GM19043 (cell line): ENCODE results near the gene ARSA.
"Not testable (repeated sequence)": the region's sequence is repeated elsewhere in the genome, so short reads cannot be mapped to it uniquely, and the experiment has no call there.

Experiments
- ATAC-seq: cut with Tn5 transposase; IDR thresholded peaks from one replicate; pipeline ENCODE4 v1.9.1; 2021; ENCODE audit warnings: low read depth; ENCODE audit not compliant: unreplicated experiment

The ARSA gene

DNA sequence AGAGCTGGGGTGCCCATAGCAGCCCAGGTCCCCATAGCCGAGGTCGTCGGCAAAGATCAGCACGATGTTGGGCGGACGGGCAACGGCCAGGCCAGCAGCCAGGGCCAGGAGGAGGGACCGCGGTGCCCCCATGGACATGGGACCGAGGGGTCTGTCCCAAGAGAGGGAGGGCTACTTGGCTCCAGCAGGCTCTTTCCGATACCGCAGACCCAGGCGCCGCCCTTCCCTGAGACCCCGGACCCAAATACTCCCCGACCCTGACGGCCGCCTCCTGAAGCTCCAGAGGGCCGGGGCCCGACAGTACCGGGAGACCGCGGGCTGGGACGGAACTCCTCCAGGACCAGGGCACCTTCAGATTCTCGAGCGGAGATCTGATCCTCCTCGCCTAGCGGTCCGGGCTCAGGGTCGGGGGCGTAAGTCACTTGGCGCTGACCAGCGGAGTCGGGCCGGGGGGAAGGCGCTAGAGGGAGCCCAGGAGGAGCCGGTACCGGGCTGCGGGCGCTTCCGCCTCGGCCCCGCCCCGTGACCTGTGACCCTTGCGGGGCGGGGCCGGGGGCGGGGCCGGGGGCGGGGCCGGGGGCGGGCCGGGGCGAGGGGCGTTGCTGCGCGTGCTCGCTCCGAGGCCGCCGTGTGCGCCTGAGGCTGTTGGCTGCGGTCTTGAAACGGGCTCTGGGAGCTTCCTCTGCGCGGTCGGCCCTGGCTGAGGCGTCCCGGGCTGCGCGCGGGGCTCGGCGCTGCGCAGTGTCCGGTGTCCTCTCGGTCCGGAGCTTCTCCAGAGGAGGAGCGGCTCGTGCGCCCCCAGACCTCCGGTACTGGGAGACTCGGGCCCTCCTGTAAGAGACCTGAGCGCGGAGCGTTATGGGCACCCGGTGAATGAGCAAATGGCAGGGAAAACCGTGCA lies at the start of gene ARSA:
Gene ARSA (minus strand): TSS at position 511 of the 901 bp plus-strand sequence. CDS start 373 bp downstream, at position 138.
- peak; percentile 53 for ATAC-seq

DNA sequence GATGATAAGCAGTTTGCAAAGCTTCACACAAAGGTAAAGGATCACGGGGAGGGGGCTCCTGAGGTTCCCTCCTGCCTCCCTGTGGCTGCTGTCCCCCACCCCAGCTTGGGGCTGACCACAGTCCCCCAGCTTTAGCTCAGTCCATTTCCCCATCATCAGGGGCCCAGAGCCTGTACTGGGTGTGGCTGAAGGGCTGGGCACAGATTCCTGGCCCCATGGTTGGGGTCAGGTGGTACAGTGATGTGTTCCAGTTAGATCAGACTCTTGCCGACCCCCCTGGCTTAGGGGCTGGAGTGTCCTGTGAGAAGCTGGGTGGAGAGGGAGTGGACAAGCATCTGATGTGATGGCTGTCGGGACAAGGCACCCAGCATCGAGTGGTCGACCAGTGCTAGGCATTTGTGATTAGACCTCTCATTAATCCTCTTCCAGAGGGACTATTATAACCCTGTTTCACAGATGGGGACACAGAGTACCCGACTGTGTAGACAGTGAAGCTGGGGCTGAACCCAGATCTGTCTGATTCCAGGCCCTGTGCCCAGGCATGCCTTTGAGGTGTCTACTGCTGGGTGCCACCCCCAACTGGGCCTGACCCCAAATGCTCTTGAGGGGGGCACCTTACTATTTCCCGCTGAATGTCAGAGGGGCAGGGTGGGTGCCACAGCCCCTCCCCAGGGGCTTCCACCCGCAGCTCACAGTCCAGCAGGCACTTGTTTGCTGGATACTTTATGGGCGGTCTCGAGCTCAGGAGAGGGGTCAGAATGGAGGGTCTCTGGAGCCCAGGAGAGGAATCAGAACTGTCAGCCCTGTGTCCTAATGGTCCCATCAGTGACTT lies 48.9 kb upstream of the ARSA start:
- no peak for ATAC-seq

DNA sequence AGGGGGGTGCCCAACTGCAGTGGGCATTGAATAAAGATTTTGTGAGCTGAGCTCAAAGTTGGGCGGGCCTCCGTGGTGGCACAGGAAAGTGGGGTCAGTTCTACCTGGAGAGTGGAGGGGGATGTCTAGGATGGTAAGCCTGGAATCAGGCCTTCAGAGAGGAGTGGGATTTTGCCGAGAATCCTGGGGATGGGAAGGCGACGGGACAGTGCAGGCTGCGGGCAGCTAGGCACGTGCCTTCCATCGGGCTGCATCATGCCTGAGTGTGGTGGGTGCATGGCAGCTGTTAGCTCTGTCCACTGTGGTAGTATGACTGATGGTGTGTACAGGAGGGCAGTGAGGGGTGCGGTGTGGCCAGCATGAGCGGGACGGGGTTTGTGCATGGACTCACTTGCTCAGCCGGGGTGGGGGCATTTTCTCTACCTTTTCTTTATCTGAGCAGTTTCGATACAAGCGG lies 48.3 kb upstream of the ARSA start:
- ATAC-seq = no peak

DNA sequence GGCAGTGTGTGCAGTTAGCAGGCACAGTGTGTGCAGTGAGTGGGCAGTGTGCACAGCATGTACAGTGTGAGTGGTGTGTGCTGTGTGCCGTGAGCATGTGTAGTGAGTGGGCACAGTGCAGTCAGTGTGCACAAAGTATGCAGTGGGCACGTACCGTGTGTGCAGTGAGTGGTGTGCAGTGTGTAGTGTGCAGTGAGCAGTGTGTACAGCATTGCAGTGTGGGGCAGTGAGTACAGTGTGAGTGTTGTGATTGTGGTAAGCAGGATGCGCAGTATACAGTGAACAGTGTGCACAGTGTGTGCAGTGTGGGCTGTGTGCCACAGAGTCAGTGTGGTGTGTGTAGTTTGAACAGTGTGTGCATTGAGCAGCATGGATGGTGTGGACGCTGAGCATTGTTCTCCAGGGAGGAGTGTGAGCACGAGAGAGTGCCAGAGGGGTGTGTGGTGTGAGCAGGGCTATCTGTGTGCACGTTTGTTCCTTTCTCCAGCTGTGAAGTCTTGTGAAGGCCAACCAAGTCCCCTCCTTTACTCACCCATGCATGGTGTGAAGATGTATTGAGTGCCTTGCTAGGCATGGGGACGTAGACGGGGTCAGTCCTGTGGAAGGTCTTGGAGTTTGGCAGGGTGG lies 47.7 kb upstream of the ARSA start:
- no peak for ATAC-seq

DNA sequence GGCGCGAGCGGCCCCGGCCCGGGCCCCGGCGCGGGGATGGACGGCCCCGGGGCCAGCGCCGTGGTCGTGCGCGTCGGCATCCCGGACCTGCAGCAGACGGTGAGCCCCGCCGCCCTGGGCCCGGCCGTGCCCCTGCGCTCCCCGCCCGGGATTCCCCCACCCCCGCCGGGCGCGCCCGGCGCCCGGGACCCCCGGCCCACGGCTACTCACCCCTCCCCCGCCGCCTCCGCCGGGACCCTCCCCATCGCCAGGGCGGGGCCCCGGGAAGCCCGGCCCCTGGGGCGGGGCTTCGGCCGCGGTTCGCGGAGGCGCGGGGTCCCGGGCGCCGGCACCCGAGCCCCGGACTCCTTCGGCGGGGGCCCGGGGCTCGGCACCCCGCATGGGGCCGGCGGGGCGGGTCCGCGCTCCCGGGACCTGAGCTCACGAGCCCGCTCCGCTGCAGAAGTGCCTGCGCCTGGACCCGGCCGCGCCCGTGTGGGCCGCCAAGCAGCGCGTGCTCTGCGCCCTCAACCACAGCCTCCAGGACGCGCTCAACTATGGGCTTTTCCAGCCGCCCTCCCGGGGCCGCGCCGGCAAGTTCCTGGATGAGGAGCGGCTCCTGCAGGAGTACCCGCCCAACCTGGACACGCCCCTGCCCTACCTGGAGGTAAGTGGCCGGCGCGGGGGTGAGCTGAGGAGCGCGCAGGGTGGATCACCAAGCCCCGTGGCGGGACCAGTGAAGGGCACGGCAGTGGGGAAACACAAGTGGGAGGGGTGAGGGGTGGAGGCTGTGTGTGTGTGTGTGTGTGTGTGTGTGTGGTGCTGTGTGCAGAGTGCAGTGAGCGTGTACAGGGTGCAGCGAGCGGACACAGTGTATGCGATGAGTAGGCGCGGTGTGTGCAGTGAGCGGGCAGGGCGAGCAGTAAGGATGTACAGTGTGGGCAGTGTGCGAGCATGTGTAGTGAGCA lies 46.9 kb upstream of the ARSA start:
- ATAC-seq = no peak

DNA sequence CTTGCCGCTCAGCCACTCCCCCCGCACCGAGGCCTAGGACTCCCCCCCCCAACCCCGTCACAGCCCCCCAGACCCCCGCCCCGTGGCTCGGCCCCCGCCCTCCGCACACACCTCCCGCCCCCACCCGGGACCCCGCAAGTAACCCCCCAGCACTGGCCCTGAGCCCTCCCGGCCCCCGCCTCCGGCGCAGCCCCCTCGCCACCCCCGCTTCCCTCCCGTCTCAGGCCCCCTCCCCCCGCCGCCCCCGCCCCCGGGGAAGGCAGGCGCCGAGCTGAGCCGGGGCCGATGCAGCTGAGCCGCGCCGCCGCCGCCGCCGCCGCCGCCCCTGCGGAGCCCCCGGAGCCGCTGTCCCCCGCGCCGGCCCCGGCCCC lies 46.2 kb upstream of the ARSA start:
- no peak for ATAC-seq

DNA sequence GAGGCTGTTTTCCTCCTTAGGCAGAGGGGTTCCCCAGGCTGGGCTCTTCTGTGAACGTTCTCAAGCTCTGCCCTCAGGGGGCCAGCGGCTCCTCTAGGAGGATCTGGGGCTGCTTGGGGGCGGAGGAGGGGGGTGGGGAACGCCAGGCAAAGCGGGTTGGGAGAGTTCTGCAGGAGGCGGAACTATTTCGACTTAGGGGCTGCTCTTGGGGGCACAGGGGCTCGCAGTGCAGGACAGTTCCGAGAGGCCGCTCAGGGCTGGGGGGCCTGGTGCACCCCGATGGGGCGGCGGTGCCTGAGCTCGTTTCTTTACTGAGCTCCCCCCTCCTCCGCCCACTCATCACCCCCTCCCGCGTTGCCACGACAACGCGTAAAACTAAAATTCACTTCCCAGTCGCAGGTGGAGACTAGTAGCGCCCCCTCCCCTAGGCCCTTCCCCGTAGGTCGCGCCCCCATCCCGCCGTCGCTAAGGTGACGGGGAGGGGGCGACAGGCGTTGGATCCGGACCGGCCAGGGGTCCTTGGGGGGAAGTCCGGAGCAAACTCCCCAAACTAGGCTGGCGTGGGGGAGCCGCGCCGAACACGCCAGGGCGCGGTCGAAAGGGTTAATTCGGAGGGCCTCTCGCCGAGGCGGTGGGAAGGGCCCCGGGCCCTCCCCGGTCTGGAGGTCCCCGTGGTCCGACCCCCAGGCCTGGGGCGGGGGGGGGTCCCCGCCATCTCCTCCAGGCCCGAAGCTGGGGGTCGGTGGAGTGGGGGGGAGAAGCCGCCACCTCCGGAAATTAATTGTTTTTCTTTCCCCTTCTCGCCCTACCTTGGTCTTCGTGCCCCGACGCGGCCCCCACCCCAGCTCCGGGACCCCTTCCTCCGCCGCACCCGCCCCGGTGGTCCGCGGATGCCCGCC lies 45.5 kb upstream of the ARSA start:
- no peak for ATAC-seq

DNA sequence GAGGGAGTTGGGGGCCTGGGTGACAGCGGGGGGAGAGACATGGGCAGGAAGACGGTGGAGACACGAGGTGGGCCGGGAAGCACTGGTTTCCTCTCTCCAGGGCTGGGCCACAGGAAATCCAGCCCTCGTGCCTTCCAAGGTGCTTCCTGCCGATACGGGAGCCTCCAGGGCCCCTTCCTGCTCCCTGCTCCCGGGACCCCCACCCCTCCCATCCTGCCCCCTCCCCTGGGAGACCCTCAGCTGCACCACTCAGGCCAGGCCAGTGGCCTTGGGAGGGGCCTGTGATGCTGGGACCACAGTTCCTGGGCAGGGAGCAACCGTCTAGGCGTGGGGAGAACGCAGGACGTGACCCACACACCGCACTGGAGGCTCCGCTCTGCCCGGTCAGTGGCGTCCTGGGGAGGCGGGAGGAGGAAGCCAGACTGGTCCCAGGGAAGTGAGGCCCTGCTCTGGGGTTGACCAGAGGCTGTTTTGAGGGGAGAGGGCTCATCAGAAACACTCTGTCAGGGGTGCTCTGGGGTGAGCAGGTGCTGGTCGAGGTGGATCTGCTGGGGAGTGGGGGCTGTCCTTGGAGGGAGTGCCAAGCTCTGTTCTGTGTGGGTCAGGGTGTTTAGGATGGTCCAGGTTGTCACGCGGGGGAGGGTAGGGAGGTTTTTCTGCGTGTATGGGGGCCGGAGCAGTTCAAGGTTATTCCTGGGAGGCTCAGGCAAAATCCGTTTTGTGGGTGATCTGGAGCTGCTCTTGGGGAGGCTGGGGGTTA lies 44.7 kb upstream of the ARSA start, which contains the start of gene SHANK3:
Gene SHANK3 (plus strand): TSS at position 353 of the 760 bp plus-strand sequence.
- no peak for ATAC-seq

DNA sequence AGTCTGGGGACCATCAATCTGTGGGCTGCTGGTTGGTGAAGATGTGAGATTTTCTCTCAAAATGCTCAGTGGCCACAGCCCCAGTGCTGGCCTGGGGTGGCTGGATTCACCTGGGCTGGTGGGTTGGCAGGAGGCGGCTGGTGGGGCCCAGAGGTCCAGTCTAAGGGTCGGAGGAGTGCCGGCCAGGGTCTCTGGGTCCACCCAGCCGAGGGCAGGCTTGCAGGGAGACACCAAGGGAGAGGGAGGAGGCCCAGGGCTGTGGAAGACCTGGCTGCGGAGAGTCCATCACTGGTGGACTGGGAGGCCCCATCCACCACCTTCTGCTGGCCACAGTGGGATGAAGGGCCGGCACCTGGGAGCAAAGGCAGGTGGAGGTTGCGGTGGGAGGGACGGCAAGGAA lies 44.1 kb upstream of the ARSA start:
- no peak for ATAC-seq

DNA sequence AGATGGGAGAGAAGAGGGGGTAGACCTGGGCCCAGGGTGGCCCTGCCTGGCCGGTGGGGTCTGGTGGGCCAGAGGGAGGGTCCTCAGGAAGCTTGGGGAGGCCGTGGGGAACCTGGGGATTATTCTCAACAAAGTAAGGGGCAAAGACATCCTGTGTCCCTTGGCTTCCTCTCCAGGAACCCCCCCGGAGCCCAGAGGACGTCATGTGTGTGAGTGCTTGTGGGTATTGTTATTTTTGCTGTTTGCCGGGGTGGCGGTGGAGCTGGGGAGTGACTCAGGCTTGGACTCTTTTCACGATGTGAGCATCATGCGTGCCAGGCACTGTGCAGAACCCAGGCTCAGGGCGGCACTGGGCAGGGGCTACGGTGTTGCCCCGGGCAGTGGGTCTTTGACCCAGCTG lies 43.7 kb upstream of the ARSA start:
- ATAC-seq = no peak

DNA sequence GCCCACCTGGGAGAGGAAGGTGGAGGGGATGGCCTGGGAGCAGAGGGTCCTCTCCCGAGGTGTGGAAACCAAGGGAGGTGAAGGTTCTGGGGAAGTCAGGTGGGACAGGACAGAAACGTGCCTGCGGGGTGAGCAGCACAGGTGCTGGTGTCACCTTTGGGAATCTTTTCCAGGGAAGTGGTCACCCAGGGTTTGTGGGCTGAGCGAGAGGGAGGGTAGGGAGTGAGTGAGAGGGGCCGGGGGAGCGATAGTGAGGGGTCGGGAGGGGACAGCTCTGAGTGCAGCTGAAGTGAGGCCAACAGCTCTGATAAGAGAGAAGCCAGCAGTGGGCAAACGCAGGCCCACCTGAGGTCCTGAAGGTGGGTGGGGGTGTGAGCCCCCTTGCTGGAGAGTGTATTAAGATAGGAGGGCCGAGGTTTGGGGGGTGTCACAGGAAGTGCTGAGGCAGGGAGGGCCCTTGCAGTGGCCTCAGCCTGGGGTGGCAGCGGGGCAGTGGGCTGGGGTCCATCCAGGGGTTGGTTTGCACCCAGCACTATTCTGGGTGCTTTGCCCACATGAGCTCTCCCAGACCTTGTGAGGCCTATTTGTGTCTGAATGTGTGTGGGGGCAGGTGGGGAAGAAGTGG lies 43.1 kb upstream of the ARSA start:
- ATAC-seq = no peak

DNA sequence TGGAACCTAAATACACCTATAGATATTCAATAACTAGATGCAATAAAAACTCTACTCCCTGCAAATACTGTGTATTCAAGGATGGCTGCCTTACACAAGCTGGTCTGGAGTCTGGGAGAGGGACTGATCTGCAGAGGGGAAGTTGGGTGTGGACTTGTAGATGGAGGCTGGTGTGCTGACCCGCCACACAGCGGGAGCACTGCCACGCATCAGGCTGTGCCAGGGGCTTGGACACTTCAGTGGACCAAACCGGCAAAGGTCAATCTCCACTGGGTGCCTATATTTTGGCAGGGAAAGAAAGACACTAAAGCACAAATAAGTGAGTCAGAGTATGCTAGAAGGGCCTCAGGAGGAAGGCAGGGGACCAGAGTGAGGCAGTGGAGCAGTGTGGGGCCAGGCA lies 42.6 kb upstream of the ARSA start:
- ATAC-seq = no peak

DNA sequence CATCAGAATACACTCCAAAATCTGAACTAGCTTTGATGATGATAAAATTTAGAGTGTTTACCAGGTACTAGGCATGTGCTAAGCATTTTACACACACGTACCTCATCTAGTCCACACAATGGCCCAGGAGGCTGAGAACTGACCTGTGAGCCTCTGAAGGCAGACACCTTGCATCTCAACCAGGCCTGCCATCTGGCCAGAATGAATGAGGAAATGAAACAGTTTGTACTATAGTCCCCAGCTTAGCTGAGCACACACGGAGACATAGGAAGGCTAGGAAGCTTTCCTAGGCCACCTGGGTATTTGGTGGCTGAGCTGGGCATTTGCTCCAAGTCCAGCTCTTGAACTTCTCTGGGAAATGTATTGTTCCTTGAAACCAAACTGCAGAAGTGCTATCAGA lies 37.8 kb upstream of the ARSA start:
- ATAC-seq = no peak

DNA sequence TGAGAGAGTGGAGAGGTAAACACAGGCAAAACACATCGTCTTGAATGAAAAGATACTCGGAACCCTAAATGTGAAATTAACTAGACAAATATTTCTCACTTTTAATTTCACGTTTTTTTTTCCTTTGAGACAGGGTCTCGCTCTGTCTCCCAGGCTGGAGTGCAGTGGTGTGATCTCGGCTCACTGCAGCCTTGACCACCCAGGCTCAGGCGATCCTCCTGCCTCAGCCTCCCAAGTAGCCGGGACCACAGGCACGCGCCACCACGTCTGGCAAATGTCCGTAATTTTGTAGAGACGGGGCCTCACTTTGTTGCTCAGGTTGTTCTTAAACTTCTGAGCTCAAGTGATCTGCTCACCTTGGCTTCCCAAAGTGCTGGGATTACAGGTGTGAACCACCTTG lies 37.3 kb upstream of the ARSA start:
- ATAC-seq = no peak

DNA sequence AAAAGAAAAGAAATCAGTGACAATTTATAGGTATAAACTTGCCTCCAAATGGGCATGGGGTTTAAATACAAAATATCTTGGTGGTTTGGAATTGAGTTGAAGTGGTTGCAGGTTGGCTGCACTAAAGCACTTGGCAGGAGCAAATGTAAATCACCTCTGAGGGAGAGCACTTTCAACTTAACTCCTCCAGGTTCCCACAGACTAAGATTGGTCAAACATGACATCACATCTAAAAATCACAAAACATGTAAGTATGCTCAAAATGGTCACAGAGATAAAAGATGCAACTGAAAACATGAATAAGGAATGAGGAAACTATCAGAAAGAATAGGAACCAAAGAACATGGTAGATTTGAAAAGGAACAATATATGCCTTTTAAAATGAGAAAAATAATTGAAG lies 32.4 kb upstream of the ARSA start:
- ATAC-seq = no peak

DNA sequence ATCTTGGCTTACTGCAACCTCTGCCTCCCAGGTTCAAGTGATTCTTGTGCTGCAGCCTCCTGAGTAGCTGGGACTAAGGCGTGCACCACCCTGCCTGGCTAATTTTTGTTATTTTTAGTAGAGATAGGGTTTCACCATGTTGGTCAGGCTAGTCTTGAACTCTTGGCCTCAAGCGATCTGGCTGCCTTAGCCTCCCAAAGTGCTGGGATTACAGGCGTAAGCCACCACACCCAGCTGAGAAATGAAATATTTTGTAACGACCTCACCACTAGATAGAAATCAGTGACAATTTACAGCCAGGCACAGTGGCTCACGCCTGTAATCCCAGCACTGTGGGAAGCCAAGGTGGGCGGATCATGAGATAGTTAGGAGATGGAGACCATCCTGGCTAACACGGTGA lies 31.8 kb upstream of the ARSA start:
- ATAC-seq = not testable (repeated sequence)

DNA sequence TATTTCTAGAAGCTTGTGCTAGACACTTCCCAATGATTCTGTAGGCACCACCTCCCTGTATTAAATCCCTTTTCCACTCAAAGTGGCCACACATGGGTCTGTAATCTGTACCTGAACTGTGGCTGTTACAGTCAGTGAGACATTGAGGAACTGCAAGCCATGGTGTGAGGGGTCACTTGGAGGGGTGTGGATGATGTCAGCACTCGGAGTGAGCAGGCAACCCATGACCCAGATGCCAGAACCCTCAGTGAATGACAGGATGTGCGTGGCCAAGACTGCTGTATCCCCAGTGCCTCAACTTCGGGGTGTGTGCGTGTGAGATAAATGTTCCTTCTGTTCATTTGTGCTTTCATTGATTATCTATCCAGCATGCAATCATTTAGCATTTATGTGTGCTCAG lies 30.0 kb upstream of the ARSA start:
- no peak for ATAC-seq
